Measurements from ENCODE around the gene SCGB3A1. TPM values are rescaled to one million over a fixed set of nuclear protein-coding genes. Genes with fewer than 3 reads are reported as not detected.

The SCGB3A1 gene, protein sequence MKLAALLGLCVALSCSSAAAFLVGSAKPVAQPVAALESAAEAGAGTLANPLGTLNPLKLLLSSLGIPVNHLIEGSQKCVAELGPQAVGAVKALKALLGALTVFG
- not detected for polyA plus RNA-seq (2012; ENCODE audit: insufficient read length, low read depth)

DNA sequence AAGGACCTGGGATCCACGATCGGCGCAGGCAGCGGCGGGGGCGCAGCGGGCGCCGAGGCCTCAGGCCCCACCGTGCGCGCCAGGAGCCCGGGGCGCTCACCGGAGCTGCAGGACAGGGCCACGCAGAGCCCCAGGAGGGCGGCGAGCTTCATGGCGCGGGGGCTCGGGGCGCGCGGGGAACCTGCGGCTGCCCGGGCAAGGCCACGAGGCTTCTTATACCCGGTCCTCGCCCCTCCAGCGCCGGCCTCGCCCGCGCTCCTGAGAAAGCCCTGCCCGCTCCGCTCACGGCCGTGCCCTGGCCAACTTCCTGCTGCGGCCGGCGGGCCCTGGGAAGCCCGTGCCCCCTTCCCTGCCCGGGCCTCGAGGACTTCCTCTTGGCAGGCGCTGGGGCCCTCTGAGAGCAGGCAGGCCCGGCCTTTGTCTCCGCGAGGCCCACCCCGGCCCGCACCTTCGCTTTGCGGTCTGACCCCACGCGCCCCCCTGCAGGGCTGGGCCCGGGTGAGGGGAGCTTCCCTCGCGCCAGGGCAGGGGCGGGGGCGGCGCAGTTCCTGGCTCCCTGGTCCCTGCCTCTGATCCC lies at the start of gene SCGB3A1:
TSS of gene SCGB3A1 (minus strand) at position 189 of the 577 bp plus-strand sequence. CDS start at position 152, 37 bp downstream.
- no peak for TF ChIP-seq POLR2AphosphoS5 (IDR thresholded peaks at IDR 0.05; ENCODE audit: low read depth, low read length)
- no peak for TF ChIP-seq FOXP2 (optimal IDR thresholded peaks at IDR 0.05; ENCODE audit: borderline replicate concordance, extremely low read depth, extremely low read length, insufficient read depth)
- TF ChIP-seq, protein P1, sequence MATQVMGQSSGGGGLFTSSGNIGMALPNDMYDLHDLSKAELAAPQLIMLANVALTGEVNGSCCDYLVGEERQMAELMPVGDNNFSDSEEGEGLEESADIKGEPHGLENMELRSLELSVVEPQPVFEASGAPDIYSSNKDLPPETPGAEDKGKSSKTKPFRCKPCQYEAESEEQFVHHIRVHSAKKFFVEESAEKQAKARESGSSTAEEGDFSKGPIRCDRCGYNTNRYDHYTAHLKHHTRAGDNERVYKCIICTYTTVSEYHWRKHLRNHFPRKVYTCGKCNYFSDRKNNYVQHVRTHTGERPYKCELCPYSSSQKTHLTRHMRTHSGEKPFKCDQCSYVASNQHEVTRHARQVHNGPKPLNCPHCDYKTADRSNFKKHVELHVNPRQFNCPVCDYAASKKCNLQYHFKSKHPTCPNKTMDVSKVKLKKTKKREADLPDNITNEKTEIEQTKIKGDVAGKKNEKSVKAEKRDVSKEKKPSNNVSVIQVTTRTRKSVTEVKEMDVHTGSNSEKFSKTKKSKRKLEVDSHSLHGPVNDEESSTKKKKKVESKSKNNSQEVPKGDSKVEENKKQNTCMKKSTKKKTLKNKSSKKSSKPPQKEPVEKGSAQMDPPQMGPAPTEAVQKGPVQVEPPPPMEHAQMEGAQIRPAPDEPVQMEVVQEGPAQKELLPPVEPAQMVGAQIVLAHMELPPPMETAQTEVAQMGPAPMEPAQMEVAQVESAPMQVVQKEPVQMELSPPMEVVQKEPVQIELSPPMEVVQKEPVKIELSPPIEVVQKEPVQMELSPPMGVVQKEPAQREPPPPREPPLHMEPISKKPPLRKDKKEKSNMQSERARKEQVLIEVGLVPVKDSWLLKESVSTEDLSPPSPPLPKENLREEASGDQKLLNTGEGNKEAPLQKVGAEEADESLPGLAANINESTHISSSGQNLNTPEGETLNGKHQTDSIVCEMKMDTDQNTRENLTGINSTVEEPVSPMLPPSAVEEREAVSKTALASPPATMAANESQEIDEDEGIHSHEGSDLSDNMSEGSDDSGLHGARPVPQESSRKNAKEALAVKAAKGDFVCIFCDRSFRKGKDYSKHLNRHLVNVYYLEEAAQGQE (IDR thresholded peaks at IDR 0.05; ENCODE audit: insufficient read depth in 1 of 2, low read depth in 2 of 2, low read length in 2 of 2), result no peak
- no peak for TF ChIP-seq SIN3A (IDR thresholded peaks at IDR 0.05; ENCODE audit: borderline replicate concordance, insufficient read depth, low read length)
- no peak for TF ChIP-seq TAF1 (IDR thresholded peaks at IDR 0.05; ENCODE audit: borderline replicate concordance, insufficient read depth, low read length)

DNA sequence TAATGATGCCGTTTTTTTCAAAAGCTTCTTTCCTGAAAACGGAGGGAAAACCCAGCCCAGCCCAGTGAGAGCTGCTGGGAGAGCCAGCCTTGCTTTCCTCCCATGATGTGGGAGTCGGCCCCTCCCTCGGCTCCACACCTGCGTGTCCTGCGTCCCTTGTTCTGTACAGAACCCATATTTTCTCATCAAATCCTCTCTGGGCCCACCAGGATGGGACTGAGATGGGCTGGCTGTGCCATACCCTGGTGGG lies 49.2 kb upstream of the SCGB3A1 start:
- TF ChIP-seq, protein P1 (IDR thresholded peaks at IDR 0.05; ENCODE audit: insufficient read depth in 1 of 2, low read depth in 2 of 2, low read length in 2 of 2), result no peak
- TF ChIP-seq POLR2AphosphoS5 (IDR thresholded peaks at IDR 0.05; ENCODE audit: low read depth, low read length), result no peak
- TF ChIP-seq SIN3A (IDR thresholded peaks at IDR 0.05; ENCODE audit: borderline replicate concordance, insufficient read depth, low read length), result no peak
- no peak for TF ChIP-seq FOXP2 (optimal IDR thresholded peaks at IDR 0.05; ENCODE audit: borderline replicate concordance, extremely low read depth, extremely low read length, insufficient read depth)
- no peak for TF ChIP-seq TAF1 (IDR thresholded peaks at IDR 0.05; ENCODE audit: borderline replicate concordance, insufficient read depth, low read length)

DNA sequence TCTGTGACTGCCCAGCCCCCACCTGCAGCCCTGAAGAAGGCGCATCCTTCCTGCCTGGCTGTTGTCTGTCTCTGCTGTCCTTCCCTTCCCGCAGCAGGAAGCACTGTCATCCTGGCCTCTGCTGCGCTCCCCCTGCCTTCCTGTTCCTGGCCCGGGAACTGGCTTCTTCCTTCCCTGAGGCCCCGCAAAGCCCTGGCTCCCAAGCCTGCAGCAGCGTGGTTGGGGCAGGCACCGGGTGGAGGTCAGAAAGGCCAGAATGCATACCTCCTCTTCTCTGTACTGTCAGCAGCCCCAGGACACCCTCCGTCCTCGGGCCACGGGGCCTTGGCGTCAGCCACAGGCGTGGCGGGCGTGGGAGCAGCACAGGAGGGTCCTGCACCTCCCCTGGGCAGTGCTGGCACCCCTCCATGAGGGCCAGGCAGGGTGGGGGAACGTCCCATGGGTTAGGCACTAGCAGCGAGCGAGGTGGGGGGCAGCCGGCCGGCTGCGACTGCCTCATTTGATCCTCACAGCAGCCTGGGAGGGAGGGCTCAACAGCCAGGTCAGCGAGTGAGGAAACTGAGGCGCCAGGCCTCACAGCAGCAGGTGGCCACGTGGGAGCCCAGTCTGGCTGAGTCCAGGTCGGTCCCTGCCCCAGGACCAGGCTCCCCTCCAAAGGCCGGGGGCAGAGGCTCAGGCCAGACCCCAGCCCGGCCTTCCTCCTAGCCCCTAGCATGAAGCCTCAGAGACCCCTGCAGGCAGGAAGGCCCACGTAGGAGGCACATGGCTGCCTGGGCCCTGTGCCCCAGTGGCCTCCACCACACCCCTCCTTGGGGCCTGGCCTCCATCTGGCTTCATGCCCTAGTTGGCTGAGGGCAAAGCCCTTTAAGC lies 48.7 kb upstream of the SCGB3A1 start:
- TF ChIP-seq SIN3A (IDR thresholded peaks at IDR 0.05; ENCODE audit: borderline replicate concordance, insufficient read depth, low read length) (no peak), TAF1 (IDR thresholded peaks at IDR 0.05; ENCODE audit: borderline replicate concordance, insufficient read depth, low read length) (0 out of 2 replicates have a peak, but pooled peaks have one; percentile 40), POLR2AphosphoS5 (IDR thresholded peaks at IDR 0.05; ENCODE audit: low read depth, low read length) (peak; percentile 31; the same call in 1 of the 2 replicates), FOXP2 (optimal IDR thresholded peaks at IDR 0.05; ENCODE audit: borderline replicate concordance, extremely low read depth, extremely low read length, insufficient read depth) (peak; percentile 96)
- TF ChIP-seq, protein P1 (IDR thresholded peaks at IDR 0.05; ENCODE audit: insufficient read depth in 1 of 2, low read depth in 2 of 2, low read length in 2 of 2), result peak; percentile 34 to 56; a peak in 1 of 4 replicates

DNA sequence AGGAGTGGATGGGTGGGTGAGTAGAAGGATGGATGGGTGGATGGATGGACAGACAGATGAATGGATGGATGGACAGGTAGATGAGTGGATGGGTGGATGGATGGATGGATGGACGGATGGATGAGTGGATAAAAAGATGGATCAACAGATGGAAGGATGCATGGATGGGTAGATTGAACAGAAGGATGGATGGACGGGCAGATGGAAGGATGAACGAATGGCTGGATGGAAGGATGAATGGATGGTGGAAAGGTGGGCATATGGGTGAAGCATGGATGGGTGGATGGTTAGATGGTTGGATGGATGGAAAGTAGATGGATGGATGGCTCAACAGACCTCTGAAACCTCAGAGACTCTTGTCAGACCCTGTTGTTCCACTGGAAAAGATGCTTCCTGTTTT lies 48.0 kb upstream of the SCGB3A1 start:
- TF ChIP-seq, protein P1 (IDR thresholded peaks at IDR 0.05; ENCODE audit: insufficient read depth in 1 of 2, low read depth in 2 of 2, low read length in 2 of 2), result no peak
- TF ChIP-seq FOXP2 (optimal IDR thresholded peaks at IDR 0.05; ENCODE audit: borderline replicate concordance, extremely low read depth, extremely low read length, insufficient read depth) (no peak), SIN3A (IDR thresholded peaks at IDR 0.05; ENCODE audit: borderline replicate concordance, insufficient read depth, low read length) (no peak), TAF1 (IDR thresholded peaks at IDR 0.05; ENCODE audit: borderline replicate concordance, insufficient read depth, low read length) (no peak), POLR2AphosphoS5 (IDR thresholded peaks at IDR 0.05; ENCODE audit: low read depth, low read length) (no peak)

All from PFSK-1 (cell line).